ENCODE data around the gene EDRF1. TPM values are rescaled to one million over a fixed set of nuclear protein-coding genes. Genes with fewer than 3 reads are reported as not detected.
"Not testable (repeated sequence)": the region's sequence is repeated elsewhere in the genome, so short reads cannot be mapped to it uniquely, and the experiment has no call there.

Gene EDRF1
- total RNA-seq, 4 donors from 2014 or later, result 10.9 to 56.4 (median 18.6) TPM

DNA sequence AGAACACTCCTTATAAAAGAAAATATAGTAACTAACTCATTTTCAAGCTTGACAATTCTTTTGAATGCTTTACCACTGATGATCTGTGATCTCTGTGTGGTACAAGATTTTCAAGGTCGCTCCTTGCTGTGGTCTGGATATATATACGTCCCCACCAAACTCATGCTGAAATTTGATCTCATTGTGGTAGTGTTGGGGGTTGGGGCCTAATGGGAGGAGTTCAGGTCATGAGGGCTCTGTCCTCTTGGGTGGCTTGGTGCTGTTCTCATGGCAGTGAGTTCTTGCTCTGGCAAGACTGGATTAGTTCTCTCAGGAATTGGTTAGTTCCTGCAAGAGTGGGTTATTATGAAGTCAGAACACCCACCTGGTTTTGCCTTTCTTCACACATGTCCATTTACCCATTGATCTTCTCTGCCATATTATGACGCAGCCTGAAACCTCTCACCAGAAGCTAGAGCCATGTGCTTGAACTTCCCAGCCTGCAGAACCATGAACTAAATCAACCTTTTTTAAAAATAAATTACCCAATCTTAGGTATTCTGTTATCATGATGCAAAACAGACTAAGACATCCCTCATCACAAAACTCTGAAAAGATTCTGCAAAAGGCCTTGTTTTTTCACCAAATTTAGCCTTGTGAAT, 8.3 kb upstream of the EDRF1 start:
- no peaks in the 10 kb centered on the region for H3K4me1 ChIP-seq
- 87% methylated on average over 3 of the region's 3 CpGs for WGBS
- no peak overlapping the region for H3K27ac ChIP-seq
- no peaks in the 10 kb centered on the region for H3K27me3 ChIP-seq
- DNase-seq (ENCODE audit: low spot score in 2 of 2), result no peak
- no peak overlapping the region for H3K4me3 ChIP-seq
- peaks cover 5% of the 10 kb centered on the region for H3K36me3 ChIP-seq
- H3K9me3 ChIP-seq, result no peaks in the 10 kb centered on the region
- TF ChIP-seq POLR2AphosphoS5 (IDR thresholded peaks at IDR 0.05) (no peak), POLR2A (IDR thresholded peaks at IDR 0.05) (no peak), EP300 (IDR thresholded peaks at IDR 0.05) (no peak)
- TF ChIP-seq, protein P1, sequence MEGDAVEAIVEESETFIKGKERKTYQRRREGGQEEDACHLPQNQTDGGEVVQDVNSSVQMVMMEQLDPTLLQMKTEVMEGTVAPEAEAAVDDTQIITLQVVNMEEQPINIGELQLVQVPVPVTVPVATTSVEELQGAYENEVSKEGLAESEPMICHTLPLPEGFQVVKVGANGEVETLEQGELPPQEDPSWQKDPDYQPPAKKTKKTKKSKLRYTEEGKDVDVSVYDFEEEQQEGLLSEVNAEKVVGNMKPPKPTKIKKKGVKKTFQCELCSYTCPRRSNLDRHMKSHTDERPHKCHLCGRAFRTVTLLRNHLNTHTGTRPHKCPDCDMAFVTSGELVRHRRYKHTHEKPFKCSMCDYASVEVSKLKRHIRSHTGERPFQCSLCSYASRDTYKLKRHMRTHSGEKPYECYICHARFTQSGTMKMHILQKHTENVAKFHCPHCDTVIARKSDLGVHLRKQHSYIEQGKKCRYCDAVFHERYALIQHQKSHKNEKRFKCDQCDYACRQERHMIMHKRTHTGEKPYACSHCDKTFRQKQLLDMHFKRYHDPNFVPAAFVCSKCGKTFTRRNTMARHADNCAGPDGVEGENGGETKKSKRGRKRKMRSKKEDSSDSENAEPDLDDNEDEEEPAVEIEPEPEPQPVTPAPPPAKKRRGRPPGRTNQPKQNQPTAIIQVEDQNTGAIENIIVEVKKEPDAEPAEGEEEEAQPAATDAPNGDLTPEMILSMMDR (IDR thresholded peaks at IDR 0.05), result no peak

DNA sequence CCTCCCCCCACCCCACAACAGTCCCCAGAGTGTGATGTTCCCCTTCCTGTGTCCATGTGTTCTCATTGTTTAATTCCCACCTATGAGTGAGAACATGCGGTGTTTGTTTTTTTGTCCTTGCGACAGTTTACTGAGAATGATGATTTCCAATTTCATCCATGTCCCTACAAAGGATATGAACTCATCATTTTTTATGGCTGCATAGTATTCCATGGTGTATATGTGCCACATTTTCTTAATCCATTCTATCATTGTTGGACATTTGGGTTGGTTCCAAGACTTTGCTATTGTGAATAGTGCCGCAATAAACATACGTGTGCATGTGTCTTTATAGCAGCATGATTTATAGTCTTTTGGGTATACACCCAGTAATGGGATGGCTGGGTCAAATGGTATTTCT, 4.8 kb upstream of the EDRF1 start:
- DNase-seq (ENCODE audit: low spot score in 2 of 2); H3K36me3 ChIP-seq; H3K27me3 ChIP-seq; H3K4me1 ChIP-seq; H3K9me3 ChIP-seq; H3K27ac ChIP-seq; H3K4me3 ChIP-seq: not testable (repeated sequence)
- 99% methylated on average over 4 of the region's 4 CpGs for WGBS

DNA sequence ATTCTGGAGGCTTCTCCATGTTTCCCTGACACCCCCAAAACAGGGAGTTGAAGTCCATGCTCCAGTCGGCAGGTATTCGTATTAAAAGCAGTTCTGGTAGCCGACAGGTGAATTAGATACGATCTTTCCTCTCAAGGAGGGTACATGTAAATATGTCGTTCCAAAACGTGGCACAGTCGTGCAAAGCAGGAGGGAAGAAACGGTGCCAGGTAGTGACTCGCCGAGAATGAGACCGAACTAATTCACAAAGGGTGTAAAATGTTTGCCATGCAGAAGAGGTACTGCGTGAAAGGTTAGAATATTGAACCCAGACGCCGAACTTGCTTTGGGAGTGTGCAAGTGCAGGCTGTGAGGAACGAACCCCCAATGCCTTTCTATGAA, 483 bp downstream of the EDRF1 start:
- 1% methylated on average over 15 of the region's 15 CpGs for WGBS
- Histone ChIP-seq H3K27ac (peak overlapping the region; percentile 94), H3K4me1 (peaks cover 19% of the 10 kb centered on the region), H3K9me3 (no peaks in the 10 kb centered on the region), H3K4me3 (peak overlapping the region; percentile 98), H3K27me3 (no peaks in the 10 kb centered on the region), H3K36me3 (peaks cover 26% of the 10 kb centered on the region)
- TF ChIP-seq POLR2AphosphoS5 (IDR thresholded peaks at IDR 0.05), result no peak
- no peak for DNase-seq (ENCODE audit: low spot score in 2 of 2)

DNA sequence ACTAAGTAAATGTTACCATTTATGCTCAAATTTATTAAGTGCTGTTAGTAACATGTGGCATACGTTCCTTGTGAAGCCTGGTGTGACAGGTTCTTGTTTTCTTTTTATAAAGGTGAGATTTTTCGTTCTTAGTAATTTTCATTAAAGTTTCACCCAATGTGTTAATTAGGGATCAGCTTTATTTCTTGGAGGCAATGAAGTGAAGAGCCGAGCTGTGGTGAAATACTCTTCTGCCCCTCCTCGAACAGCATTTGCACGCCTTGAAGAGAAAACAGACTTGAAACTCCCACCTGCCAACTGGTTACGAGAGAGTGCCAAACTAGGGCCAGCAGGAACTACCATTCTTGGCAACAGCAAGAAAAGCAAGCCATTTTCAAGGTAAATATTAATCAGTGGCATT, 1.5 kb downstream of the EDRF1 start:
- DNase-seq (ENCODE audit: low spot score in 2 of 2), result no peak
- Histone ChIP-seq H3K9me3 (no peaks in the 10 kb centered on the region), H3K27me3 (no peaks in the 10 kb centered on the region), H3K27ac (no peak overlapping the region), H3K4me1 (peaks cover 19% of the 10 kb centered on the region), H3K36me3 (peaks cover 34% of the 10 kb centered on the region), H3K4me3 (no peak overlapping the region)
- TF ChIP-seq POLR2AphosphoS5 (IDR thresholded peaks at IDR 0.05), result no peak
- no peak for TF ChIP-seq POLR2A (IDR thresholded peaks at IDR 0.05)
- TF ChIP-seq, protein P1 (IDR thresholded peaks at IDR 0.05), result no peak
- TF ChIP-seq EP300 (IDR thresholded peaks at IDR 0.05), result no peak
- WGBS, result 83% methylated on average over 6 of the region's 6 CpGs

DNA sequence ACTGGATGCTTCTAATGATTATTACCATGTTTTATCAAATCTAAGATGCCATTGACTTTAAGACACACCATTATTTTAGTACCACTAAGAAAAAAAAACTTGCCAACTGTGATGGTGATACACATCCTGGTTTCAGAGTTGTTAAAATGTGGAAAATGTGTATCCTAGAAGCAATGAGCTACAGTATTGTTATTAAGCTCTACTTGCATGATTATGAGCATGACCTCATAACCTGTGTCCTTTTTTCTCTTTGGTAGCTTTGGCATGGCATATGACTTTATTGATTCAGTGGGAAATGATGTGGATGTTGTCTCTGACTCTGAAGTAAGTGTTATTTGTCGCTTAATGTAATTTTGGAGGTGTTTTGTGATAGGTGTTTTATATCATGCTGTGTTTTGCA, 3.3 kb downstream of the EDRF1 start:
- no peak overlapping the region for H3K27ac ChIP-seq
- no peaks in the 10 kb centered on the region for H3K27me3 ChIP-seq
- no peak for DNase-seq (ENCODE audit: low spot score in 2 of 2)
- peaks cover 19% of the 10 kb centered on the region for H3K4me1 ChIP-seq
- H3K4me3 ChIP-seq, result no peak overlapping the region
- TF ChIP-seq POLR2A (IDR thresholded peaks at IDR 0.05) (no peak), POLR2AphosphoS5 (IDR thresholded peaks at IDR 0.05) (no peak), EP300 (IDR thresholded peaks at IDR 0.05) (no peak)
- TF ChIP-seq, protein P1 (IDR thresholded peaks at IDR 0.05), result no peak
- H3K9me3 ChIP-seq, result no peaks in the 10 kb centered on the region
- peaks cover 52% of the 10 kb centered on the region for H3K36me3 ChIP-seq
- 95% methylated on average over 1 of the region's 1 CpG for WGBS

DNA sequence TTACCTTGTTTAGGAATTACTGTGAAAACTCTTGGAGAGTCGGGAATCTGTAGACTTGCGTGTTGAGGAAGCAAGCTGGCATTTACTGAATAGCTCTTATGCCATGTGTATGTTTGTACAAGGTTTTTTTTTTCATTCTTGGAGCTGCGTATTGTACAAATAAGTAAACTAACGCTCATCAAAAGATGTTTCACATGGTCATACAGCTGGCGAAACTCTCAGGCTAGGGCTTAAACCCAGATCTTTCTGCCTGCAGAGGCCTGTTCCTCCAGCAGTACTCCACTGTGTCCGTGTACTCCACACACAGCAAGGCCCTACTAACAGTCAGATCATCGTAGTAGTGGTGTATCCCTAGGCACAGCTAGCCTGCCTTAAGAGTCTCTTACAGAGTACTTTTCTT, 7.4 kb downstream of the EDRF1 start:
- H3K36me3 ChIP-seq, result peaks cover 92% of the 10 kb centered on the region
- H3K4me3 ChIP-seq, result no peak overlapping the region
- TF ChIP-seq POLR2AphosphoS5 (IDR thresholded peaks at IDR 0.05) (no peak), EP300 (IDR thresholded peaks at IDR 0.05) (no peak), POLR2A (IDR thresholded peaks at IDR 0.05) (no peak)
- TF ChIP-seq, protein P1 (IDR thresholded peaks at IDR 0.05), result no peak
- no peaks in the 10 kb centered on the region for H3K9me3 ChIP-seq
- 95% methylated on average over 7 of the region's 7 CpGs for WGBS
- H3K27me3 ChIP-seq, result no peaks in the 10 kb centered on the region
- DNase-seq (ENCODE audit: low spot score in 2 of 2), result no peak
- H3K4me1 ChIP-seq, result no peaks in the 10 kb centered on the region
- H3K27ac ChIP-seq, result no peak overlapping the region

Data from suprapubic skin (tissue), 4 donors.